IMR-90 (cell line): ENCODE measurements around the gene ADAMTSL2. TPM values are rescaled to one million over a fixed set of nuclear protein-coding genes. Genes with fewer than 3 reads are reported as not detected.

Source experiments
- ATAC-seq: fragments of 200-7000 bp; cut with Tn5 transposase; 2 replicates; pipeline ENCODE4 v1.9.1; 2020; ENCODE audit warnings: low read depth, mild to moderate bottlenecking, moderate library complexity
- BruUV-seq: library from RNA; stranded (reverse); fragments of 400-500 nt; replicated peaks from 2 replicates; lab custom pipeline; 2021; lab: Mats Ljungman, UMichigan
- CTCF ChIA-PET: fragments of 300-600 bp; formaldehyde crosslinking; extraction: SDS; loops from one replicate; lab custom pipeline; 2021; ENCODE audit warnings: antibody characterized with exemption; lab: Yijun Ruan, JAX
- POLR2A ChIA-PET: fragments of 300-600 bp; sonication (Branson Sonifier 250); formaldehyde crosslinking; loops from one replicate; lab custom pipeline; 2022; ENCODE audit warnings: antibody characterized with exemption; ENCODE audit not compliant: unreplicated experiment; lab: Charles Lee
- DNase-seq: peaks from one replicate; pipeline ENCODE4 v3.0.0; 2013
- H2AFZ ChIP-seq: replicated peaks from 2 replicates; pipeline ENCODE3; 2013; ENCODE audit warnings: low read length, mild to moderate bottlenecking; ENCODE audit not compliant: poor library complexity
- H2AK5ac ChIP-seq: 2 replicates; pipeline ENCODE4 v1.6.1; 2013; ENCODE audit warnings: low read depth, low read length, inconsistent platforms
- H2AK9ac ChIP-seq: replicated peaks from 2 replicates; pipeline ENCODE3; 2013; ENCODE audit warnings: mild to moderate bottlenecking, low read depth, low read length, moderate library complexity; ENCODE audit not compliant: poor library complexity
- H2BK120ac ChIP-seq: 2 replicates; pipeline ENCODE4 v1.6.1; 2013; ENCODE audit warnings: low read depth, low read length, inconsistent platforms
- H2BK15ac ChIP-seq: 3 replicates; pipeline ENCODE4 v1.6.1; 2013; ENCODE audit warnings: low read depth, low read length, inconsistent platforms
- H2BK20ac ChIP-seq: 2 replicates; pipeline ENCODE4 v1.6.1; 2013; ENCODE audit warnings: low read depth, mild to moderate bottlenecking, inconsistent platforms, low read length, moderate library complexity
- H2BK5ac ChIP-seq: 2 replicates; pipeline ENCODE4 v1.6.1; 2013; ENCODE audit warnings: mild to moderate bottlenecking, low read depth, low read length, inconsistent platforms; ENCODE audit not compliant: poor library complexity, severe bottlenecking
- H3K14ac ChIP-seq: replicated peaks from 2 replicates; pipeline ENCODE4 v1.6.1; 2013; ENCODE audit warnings: low read depth, low read length, inconsistent platforms
- H3K18ac ChIP-seq: 2 replicates; pipeline ENCODE4 v1.6.1; 2013; ENCODE audit warnings: low read depth, low read length, control low read depth
- H3K23ac ChIP-seq: 2 replicates; pipeline ENCODE4 v1.6.1; 2013; ENCODE audit warnings: low read depth, low read length, inconsistent platforms
- H3K27ac ChIP-seq: 2 replicates; pipeline ENCODE4 v1.5.1; 2013; ENCODE audit warnings: mild to moderate bottlenecking, control low read depth, low read length; ENCODE audit not compliant: insufficient read depth
- H3K27me3 ChIP-seq: 2 replicates; pipeline ENCODE4 v1.6.1; 2013; ENCODE audit warnings: low read length; ENCODE audit not compliant: control insufficient read depth, insufficient read depth
- H3K36me3 ChIP-seq: 2 replicates; pipeline ENCODE4 v1.6.1; 2013; ENCODE audit warnings: low read length, mixed read lengths; ENCODE audit not compliant: control insufficient read depth, insufficient read depth
- H3K4ac ChIP-seq: 2 replicates; pipeline ENCODE4 v1.6.1; 2013; ENCODE audit warnings: low read depth, low read length, inconsistent platforms
- H3K4me1 ChIP-seq: 2 replicates; pipeline ENCODE4 v1.6.1; 2013; ENCODE audit warnings: low read length, mixed read lengths; ENCODE audit not compliant: control insufficient read depth, insufficient read depth
- H3K4me2 ChIP-seq: 2 replicates; pipeline ENCODE4 v1.6.1; 2013; ENCODE audit warnings: low read depth, mild to moderate bottlenecking, control low read depth, low read length, moderate library complexity
- H3K4me3 ChIP-seq: 2 replicates; pipeline ENCODE4 v1.5.1; 2013; ENCODE audit warnings: low read depth, mild to moderate bottlenecking, control low read depth, low read length, moderate library complexity; ENCODE audit not compliant: insufficient read depth
- H3K56ac ChIP-seq: 2 replicates; pipeline ENCODE4 v1.6.1; 2013; ENCODE audit warnings: low read length, inconsistent platforms; ENCODE audit not compliant: insufficient read depth; ENCODE audit errors: extremely low read depth
- H3K79me1 ChIP-seq, 2 experiments: 2 replicates each; pipeline ENCODE4 v1.6.1; 2013; ENCODE audit warnings: low read length in 2 of 2, inconsistent platforms in 1 of 2, low read depth in 1 of 2
- H3K9ac ChIP-seq: 2 replicates; pipeline ENCODE4 v1.6.1; 2013; ENCODE audit warnings: low read depth, low read length, control low read depth
- H3K9me1 ChIP-seq: 2 replicates; pipeline ENCODE4 v1.6.1; 2013; ENCODE audit warnings: low read length, inconsistent platforms; ENCODE audit not compliant: insufficient read depth
- H3K9me3 ChIP-seq: 2 replicates; pipeline ENCODE4 v1.6.1; 2013; ENCODE audit warnings: low read length; ENCODE audit not compliant: control insufficient read depth, insufficient read depth
- H4K20me1 ChIP-seq: 2 replicates; pipeline ENCODE4 v1.6.1; 2013; ENCODE audit warnings: low read length, inconsistent platforms; ENCODE audit not compliant: insufficient read depth
- H4K5ac ChIP-seq: 2 replicates; pipeline ENCODE4 v1.6.1; 2013; ENCODE audit warnings: mild to moderate bottlenecking, low read depth, low read length, control low read depth
- H4K8ac ChIP-seq, 2 experiments: 2 replicates each; pipeline ENCODE4 v1.6.1; 2013; ENCODE audit warnings: low read depth in 2 of 2, low read length in 2 of 2, control low read depth in 1 of 2, inconsistent platforms in 1 of 2
- H4K91ac ChIP-seq: 2 replicates; pipeline ENCODE4 v1.6.1; 2013; ENCODE audit warnings: low read depth, low read length, inconsistent platforms; ENCODE audit not compliant: insufficient read depth
- CTCF ChIP-seq: conservative IDR thresholded peaks from 2 replicates; pipeline ENCODE4 v1.5.1; 2012; ENCODE audit warnings: mild to moderate bottlenecking, low read depth, low read length, improper control_type of control experiment
- ELK1 ChIP-seq: fragments of 150-350 bp; IDR thresholded peaks from 2 replicates; pipeline ENCODE4 v1.6.1; 2016; ENCODE audit warnings: low read depth, mild to moderate bottlenecking, low read length, moderate library complexity, borderline replicate concordance
- RFX5 ChIP-seq: IDR thresholded peaks from 2 replicates; pipeline ENCODE4 v1.8.0; 2012; ENCODE audit warnings: low read depth, mild to moderate bottlenecking, low read length, moderate library complexity
- WGBS, 2 experiments: methylation state at CpG; one replicate each; pipeline versions ENCODE4 v1.1.5 to v1.1.7; 2013; ENCODE audit warnings: missing lambda C conversion rate in 2 of 2; ENCODE audit not compliant: insufficient read length in 1 of 2; ENCODE audit errors: extremely low coverage in 2 of 2; 5-methylcytosine and 5-hydroxymethylcytosine counted together
- dilution Hi-C: fragments of 300-500 bp; cut with HindIII; formaldehyde crosslinking; loops from one replicate; pipeline ENCODE4 v1.14.3; 2018; ENCODE audit warnings: low sequenced_read_pairs; ENCODE audit not compliant: unreplicated experiment
- in situ Hi-C: fragments of 300-500 bp; cut with MboI; formaldehyde crosslinking; loops from 3 replicates; pipeline ENCODE4 v1.14.3; 2019; ENCODE audit warnings: low sequenced_read_pairs, inconsistent platforms, mixed read lengths
- intact Hi-C: fragments of 100-400 bp; cut with micrococcal nuclease; formaldehyde crosslinking; loops from 2 replicates; pipeline ENCODE4 v1.10.0; 2022
- polyA plus RNA-seq, 3 experiments: library from polyadenylated mRNA; depleted of rRNA; stranded (reverse); fragments of >200 nt; gene quantifications; 2 replicates each; pipeline ENCODE4 v1.2.3, GENCODE V29; 2012; ENCODE audit warnings: low replicate concordance in 1 of 3
- total RNA-seq: library from RNA; depleted of rRNA; stranded (reverse); fragments of >200 nt; gene quantifications from 2 replicates; pipeline ENCODE4 v1.2.3, GENCODE V29; 2012

The ADAMTSL2 gene
- total and polyA plus RNA-seq, 2 of the 4 experiments (the other 2 are of a cell fraction): not detected

GRCh38 chr9:133545494-133546286 is 11.2 kb downstream of the ADAMTSL2 start:
- H3K79me1 ChIP-seq: no peaks in the 10 kb centered on the region
- H3K9me3 ChIP-seq: no peaks in the 10 kb centered on the region
- H4K5ac ChIP-seq: no peak overlapping the region
- H3K4ac ChIP-seq: no peak overlapping the region
- BruUV-seq: no TSS peak
- H3K27me3 ChIP-seq: peaks cover 53% of the 10 kb centered on the region
- no peak overlapping the region for H3K18ac ChIP-seq
- H2BK120ac ChIP-seq: no peak overlapping the region
- no peak overlapping the region for H3K23ac ChIP-seq
- no peak for TF ChIP-seq RFX5
- TF ChIP-seq CTCF: no peak
- no peak for TF ChIP-seq ELK1
- H2BK20ac ChIP-seq: no peak overlapping the region
- H3K4me2 ChIP-seq: no peak overlapping the region
- no peak overlapping the region for H3K14ac ChIP-seq
- no peak overlapping the region for H3K56ac ChIP-seq
- CTCF ChIA-PET: no interaction called here
- dilution Hi-C loops: no loop called here
- no peaks in the 10 kb centered on the region for H4K20me1 ChIP-seq
- H2BK5ac ChIP-seq: no peak overlapping the region
- no peak overlapping the region for H2AK5ac ChIP-seq
- H3K4me3 ChIP-seq: no peak overlapping the region
- in situ Hi-C loops: no loop called here
- no peak overlapping the region for H4K91ac ChIP-seq
- no peak overlapping the region for H2BK15ac ChIP-seq
- H4K8ac ChIP-seq: no peak overlapping the region
- 18% methylated on average over 4 of the region's 25 CpGs; no CpG with 5 or more reads in 1 of the 2 experiments for WGBS, 2 experiments
- POLR2A ChIA-PET: no interaction called here
- ATAC-seq (no peak), DNase-seq (no peak)
- no peaks in the 10 kb centered on the region for H3K4me1 ChIP-seq
- H3K36me3 ChIP-seq: no peaks in the 10 kb centered on the region
- no peaks in the 10 kb centered on the region for H3K9me1 ChIP-seq
- intact Hi-C loops: no loop called here
- H2AK9ac ChIP-seq: no peak overlapping the region
- no peak overlapping the region for H2AFZ ChIP-seq
- H3K27ac ChIP-seq: no peak overlapping the region
- H3K9ac ChIP-seq: no peak overlapping the region
